AG10803 (cell line): Measurements from ENCODE around the gene GAK.

Experiments used
- DNase-seq: peaks from one replicate; pipeline ENCODE4 v3.0.0; 2010; ENCODE audit warnings: low read depth
- H3K4me3 ChIP-seq: 2 replicates; pipeline ENCODE4 v1.5.1; 2011; ENCODE audit warnings: mild to moderate bottlenecking, low read length, control low read depth
- CTCF ChIP-seq: conservative IDR thresholded peaks from 2 replicates; pipeline ENCODE4 v1.5.1; 2011; ENCODE audit warnings: mild to moderate bottlenecking, low read length, control low read depth, inconsistent platforms

Gene GAK

GRCh38 chr4:832536-832935 is 99.6 kb downstream of the GAK start:
- no peak for TF ChIP-seq CTCF
- no peak overlapping the region for H3K4me3 ChIP-seq
- DNase-seq, result no peak

- no peak overlapping the region for H3K4me3 ChIP-seq
- no peak for DNase-seq
- TF ChIP-seq CTCF, result no peak
Observed at GRCh38 chr4:832108-832507, 100.0 kb downstream of the GAK start.

GRCh38 chr4:831483-831805 is 100.7 kb downstream of the GAK start:
- DNase-seq, result no peak
- no peak overlapping the region for H3K4me3 ChIP-seq
- TF ChIP-seq CTCF, result no peak

- no peak for TF ChIP-seq CTCF
- DNase-seq, result no peak
- H3K4me3 ChIP-seq, result no peak overlapping the region
Observed at GRCh38 chr4:830601-831482, 101.3 kb downstream of the GAK start.

- H3K4me3 ChIP-seq, result no peak overlapping the region
- no peak for DNase-seq
- TF ChIP-seq CTCF, result no peak
Observed at GRCh38 chr4:829761-830600, 102.1 kb downstream of the GAK start.

- TF ChIP-seq CTCF, result no peak
- H3K4me3 ChIP-seq, result no peak overlapping the region
- DNase-seq, result no peak
Observed at GRCh38 chr4:829291-829690, 102.8 kb downstream of the GAK start.
